CD4-positive, alpha-beta T cell treated with Interleukin-4 for 1 hour (primary cell): ENCODE data around the gene CDC42.

ENCODE experiments used
- DNase-seq, 2 donors: peaks; one replicate each; pipeline ENCODE4 v3.0.0-alpha.2; 2020 to 2022

Gene CDC42

GRCh38 chr1:22132517-22133235, 80.2 kb downstream of the CDC42 start:
- no peak for DNase-seq

- DNase-seq, result no peak
These were observed 80.9 kb downstream of the CDC42 start for GRCh38 chr1:22133247-22133930.

- no peak for DNase-seq
These were observed 81.4 kb downstream of the CDC42 start for GRCh38 chr1:22133931-22134324.

DNA sequence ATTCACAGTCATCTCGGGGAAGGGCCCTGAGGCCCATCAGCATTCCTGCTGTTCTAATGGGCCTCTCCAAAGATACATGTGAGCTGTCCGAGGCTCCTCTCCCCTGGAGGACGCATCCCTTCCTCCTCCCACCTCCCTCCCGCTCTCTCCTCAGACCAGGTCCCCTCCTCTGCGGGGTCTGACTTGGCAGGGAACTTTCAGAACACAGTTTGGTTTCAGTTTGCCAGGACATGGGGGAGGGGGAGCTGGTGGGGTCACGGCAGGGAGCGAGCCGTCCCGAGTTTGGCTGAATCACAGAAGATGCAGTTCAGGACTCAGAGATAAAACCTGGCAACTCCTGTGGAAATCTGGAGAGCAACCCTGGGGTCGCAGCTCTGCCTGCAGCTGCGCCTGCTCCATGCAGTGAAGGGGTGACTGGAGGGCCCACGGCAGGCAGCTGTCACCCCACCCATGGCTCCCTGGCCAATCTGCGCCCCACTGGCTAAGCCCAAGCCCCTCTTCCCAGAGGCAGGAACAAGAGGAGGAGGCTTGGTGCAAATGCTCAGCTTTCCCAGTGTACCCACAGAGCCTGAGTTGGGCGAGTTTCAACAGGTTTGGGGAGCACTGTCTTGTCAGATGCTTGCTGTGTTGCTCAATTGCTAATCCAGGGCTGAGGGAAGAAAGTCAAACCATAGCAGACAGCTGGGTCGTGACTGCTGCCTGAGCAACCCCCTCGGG, 84.7 kb downstream of the CDC42 start:
- DNase-seq, result no peak

GRCh38 chr1:22139066-22139594, 86.6 kb downstream of the CDC42 start:
- DNase-seq, result no peak

DNA sequence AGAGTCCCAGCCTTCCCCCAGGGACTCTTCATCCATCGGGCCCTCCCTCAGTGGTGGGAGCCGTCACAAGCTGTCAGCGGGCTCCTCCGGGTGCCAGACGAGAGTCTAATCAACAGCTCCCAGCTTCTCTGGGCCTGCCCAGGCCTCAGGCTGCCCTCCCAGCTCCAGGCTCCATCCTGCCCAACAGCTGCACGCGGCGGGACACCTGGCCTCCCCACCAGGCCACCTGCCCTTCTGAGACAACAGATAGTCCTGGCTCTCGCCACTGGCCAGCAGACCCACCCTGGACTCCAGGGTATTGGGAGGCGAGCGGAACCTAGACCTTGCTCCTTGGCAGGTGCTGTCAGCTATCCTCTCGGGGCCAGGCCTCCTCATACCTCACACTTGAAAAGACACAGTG, 87.3 kb downstream of the CDC42 start:
- no peak for DNase-seq
